Amygdala (tissue), 56 donors: ENCODE results near the gene SLC6A3.

Experiments used
- DNase-seq, 56 donors: peaks; one replicate each; lab custom pipeline; 2025; lab: John Stamatoyannopoulos, UW

The SLC6A3 gene

DNA sequence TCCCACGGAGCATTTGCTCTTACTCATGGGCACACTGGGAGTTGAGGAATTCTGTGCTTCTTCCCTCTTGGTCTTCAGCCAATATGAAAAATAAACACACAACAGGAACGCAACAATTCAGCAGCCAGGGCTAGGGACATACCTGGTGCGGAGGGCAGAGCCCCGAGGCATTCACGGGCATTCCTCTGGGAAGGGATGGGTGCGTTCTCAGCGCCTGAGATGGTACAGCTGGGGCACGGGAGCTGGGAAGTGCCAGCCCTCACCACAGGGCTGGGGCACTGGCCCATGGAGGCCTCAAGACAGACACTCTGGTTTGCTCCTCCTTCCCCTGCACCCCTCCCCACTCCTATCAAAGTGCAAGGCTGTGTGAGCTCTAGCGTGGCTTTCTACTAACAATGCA lies 2.1 kb downstream of the SLC6A3 start:
- no peak for DNase-seq

DNA sequence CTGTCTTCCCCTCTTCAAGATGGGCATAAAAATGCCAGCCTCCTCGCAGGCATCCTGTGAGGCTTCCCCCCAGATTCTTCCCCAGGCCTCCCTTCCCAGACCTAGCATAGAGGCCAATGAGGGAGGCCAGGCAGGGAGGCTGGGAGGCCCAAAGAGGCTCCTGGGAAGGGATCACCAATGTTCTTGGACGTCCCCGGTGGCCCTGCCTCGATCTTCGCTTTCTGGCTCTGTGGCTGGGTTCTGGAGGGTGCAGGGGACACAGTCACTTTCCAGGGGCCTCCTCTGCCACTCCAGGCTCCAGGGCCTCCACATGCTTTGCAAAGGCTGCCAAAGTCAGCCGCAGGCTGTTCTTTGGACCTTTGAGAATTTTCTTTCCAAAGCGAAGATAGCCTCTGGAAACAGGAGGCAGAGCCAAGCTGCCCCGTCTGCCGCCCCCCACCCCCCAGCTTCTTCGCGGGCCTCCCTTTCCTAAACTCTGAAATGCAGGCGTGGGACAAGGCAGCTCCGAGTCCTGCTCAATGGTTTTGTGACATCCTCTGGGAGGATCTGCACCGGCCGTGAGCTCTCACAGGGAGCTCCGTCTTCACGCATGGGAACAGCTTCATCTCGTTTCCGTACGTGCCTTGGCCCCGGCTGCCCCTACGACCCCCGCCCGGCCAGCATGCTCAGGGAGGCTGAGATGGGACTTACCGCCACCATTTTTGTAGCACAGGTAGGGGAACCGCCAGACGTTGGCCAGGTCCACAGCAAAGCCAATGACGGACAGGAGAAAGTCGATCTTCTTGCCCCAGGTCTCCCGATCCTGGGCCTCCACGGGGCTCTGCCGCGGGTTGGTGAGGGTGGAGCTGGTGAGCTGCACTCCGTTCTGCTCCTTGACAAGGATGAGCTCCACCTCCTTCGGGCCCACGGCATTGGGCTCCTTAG lies 2.8 kb downstream of the SLC6A3 start:
- DNase-seq, result no peak

DNA sequence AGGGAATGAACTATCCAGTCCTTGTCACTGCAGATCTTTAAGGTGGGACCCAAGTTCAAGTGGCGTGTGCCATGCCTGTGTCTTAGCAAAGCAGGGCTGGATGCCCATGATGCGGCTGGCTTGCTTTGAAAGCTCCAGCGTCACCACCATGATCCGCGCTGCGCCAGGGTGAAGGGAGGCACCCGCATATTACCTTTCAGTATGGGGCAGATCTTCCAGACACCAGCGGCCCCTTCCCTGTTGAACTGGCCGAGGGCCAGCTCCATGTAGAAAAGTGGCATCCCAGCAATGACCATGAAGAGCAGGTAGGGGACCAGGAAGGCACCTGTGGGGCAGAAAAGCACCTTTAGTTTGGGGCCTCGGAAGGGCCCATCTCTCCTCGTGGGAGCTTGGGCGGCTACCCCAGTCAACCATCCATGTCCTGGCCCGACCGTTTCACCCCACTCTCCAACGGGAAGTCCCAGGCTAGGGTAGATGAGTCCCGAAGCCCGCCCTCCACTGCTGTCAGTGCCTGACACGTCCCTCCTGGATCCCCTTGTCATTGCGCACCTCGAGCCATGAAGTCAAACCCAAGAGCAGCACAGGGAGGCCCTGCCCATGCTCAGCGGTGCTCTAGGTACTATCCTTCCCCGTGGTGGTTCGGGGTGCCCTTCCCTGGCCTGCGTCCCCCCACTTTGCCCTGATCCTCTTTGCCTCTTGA lies 3.9 kb downstream of the SLC6A3 start:
- DNase-seq, result no peak

DNA sequence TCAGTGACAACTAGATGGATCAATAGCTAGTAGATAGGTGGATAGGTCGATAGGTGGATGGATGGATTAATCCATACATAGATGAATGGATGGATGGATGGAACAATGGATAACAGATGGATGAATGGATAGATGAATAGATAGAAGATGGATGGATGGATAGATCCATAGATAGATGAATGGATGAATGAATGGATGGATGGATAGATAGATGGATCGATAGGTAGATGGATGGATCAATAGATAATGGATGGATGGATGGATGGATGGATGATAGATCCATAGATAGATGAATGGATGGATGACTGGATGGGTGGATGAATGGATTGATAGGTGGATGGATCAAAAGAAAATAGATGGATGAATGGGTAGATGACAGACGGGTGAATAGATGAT lies 5.1 kb downstream of the SLC6A3 start:
- no peak for DNase-seq

DNA sequence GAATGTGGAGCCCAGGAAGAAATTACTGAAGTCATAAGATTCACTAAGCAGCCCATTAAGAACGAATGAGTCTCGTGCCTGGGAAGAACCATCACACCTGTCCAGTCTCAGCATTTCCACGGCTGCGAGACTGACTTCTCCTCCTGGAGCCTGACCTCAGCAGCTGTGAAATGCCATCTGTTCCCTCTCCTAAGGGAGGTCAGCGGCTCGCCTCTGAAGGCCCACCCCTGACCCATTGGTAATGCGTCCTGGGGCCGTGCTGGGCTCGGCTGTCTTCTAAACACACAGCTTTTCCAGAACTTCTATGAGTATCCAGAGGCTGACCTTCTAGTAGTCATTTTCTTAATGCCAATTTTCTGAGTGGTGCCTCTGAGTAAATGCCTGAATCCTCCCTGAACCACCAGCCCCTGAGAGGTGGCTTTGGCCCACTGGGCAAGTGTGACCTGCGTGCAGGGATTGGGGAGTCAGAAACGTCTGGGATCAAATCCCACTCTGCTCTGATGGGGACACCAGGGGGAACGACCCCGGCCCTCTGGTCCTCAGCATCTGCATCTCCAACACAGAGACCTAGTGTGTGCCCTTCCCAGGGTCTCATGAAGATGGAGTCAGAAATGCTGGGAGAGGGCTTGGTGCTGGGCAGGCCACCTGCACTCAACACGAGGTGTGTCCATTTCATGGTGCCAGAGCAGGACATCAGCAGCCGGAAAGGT lies 5.7 kb downstream of the SLC6A3 start:
- DNase-seq, result no peak

DNA sequence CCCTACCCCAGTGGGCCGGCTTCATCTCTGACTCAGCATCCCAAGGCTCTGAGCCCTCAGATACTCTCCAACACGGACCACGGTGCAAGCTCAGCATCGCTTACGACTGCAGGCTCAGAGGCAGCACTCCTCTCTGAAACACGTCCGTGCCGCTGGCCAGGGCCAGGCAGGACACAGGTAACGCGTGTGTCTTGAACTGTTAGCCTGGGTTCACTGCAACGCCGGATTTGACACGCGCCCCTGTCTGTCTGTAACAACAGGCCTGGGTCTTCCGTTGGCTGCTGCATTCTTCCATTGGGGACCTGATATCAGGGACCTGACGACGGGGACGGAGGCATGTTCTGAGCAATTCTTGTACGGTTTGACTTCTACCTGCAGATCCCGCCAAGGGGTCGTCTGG lies 6.4 kb downstream of the SLC6A3 start:
- no peak for DNase-seq

DNA sequence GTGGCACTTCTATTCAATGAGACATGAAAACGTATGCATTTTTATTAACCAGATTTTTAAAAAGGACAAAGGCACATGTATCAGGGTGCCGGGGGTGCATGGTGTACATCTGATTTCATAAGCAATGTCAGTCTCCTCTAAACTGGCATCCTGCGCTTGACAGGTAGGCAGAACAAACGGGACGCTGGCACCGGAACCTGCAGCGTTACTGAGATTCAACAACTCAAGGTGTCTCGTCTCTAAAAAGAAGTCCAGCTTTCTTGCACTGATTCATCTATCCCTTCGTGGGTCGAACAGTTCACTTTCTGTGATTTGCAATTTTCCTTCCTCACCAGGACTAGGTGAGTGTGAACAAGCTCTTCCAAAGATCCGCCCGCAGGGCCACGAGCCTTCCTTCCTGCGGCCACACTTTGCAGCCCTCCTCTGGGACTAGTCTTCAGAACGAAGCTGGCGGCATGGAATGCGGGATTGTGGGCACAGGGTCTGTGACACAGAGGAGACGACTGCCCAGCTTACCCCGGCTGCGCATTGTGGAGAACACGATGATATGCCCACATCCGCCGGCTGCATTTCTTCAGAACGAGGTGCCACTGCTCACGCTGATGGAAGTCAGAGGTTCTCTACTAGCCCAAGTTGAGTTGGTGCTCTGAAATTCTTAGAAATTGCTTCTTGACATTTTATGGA lies 7.2 kb downstream of the SLC6A3 start:
- no peak for DNase-seq

DNA sequence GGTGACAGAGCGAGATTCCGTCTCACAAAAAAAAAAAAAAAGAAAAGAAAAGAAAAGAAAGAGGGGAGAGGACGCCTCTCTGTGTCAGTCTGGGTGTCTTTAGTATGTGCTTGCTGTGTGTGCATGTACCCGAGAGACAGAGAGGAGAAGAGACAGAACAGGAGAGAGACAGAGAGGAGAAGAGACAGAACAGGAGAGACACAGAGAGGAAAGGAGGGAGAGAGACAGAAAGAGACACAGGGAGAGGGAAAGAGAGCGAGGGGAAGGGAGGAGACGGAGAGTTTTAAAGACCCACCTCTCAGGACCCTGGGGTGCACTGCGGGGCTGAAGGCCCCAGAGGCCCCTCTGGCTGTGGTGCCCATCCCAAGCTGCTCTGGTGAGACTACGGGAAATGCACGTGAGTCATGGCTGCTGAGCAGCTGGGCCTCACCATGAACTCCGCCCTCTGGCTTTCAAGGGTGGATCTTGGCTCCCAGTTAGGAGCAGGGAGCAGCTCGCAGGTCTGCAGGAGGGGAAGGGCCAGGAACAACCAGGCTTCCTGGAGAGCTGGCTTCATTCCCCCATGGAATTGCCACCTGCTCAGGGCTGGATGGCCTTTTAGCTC lies 7.9 kb downstream of the SLC6A3 start:
- DNase-seq, result no peak

DNA sequence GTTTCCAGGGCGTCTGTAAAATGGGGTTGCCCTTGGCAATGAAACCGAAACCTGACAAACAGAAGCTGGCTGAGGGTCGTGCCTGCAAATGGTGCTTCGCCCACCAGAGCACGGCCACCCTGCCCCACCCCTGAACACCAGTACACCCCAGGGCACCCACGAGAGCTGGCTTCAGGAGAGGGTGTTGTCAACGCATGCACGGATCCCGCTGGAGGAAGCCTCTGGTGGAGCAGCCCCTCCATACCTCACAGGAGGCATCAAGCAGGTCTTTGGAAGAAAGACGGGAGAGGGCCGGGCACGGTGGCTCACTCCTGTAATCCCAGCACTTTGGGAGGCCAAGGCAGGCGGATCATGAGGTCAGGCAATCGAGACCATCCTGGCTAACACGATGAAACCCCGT lies 8.6 kb downstream of the SLC6A3 start:
- no peak for DNase-seq

DNA sequence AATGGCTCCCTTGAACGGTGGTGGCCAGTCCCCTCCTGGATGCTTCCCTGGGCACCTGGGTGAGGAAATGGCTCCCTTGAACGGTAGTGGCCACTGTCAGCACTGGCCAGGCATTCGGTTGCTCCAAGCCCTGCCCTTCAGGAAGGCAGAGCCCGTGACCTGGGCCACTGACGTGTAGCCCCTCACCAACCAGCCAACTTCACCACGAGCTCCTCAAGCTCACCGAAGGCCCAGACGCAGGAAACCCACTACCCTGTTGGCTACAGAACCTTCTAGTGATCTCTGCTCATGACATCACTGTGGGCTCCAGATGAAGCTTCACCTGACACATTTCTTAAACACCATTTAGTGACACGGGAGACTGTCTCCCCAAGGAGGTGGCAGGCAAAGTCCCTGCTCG lies 9.2 kb downstream of the SLC6A3 start:
- no peak for DNase-seq

DNA sequence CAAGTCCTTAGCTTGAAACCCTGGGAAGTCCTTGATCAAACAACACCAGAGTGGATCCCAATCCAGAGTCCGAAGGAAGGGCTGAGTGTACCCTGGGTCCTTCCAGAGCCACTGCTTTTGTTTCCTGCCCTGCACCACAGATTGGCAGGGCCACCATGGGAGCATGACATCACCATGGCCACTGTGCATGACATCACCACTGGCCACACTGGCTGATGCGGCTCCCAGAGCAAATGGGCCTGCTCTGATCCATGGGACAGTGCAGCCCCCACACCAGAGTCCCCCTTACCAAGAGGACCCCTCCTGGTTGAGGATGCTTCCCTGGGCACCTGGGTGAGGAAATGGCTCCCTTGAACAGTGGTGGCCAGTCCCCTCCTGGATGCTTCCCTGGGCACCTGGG lies 9.9 kb downstream of the SLC6A3 start:
- DNase-seq, result no peak

DNA sequence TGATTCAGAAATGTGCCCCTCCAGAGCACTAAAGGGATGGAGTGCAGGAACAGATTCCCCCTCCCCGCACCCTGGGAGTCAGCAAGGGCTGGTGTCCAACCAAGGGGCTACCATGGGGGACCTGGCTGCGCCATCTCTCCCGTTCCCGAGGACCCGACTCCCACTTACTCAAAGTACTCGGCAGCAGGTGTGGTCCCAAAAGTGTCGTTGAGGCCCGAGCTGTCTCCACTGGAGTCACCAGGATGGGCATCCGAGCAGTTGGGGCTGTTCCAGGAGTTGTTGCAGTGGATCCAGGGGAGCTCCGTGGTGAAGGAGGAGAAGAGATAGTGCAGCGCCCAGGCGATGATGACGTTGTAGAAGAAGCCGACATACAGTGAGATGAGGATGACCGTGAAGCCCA lies 12.9 kb downstream of the SLC6A3 start:
- DNase-seq, result no peak

DNA sequence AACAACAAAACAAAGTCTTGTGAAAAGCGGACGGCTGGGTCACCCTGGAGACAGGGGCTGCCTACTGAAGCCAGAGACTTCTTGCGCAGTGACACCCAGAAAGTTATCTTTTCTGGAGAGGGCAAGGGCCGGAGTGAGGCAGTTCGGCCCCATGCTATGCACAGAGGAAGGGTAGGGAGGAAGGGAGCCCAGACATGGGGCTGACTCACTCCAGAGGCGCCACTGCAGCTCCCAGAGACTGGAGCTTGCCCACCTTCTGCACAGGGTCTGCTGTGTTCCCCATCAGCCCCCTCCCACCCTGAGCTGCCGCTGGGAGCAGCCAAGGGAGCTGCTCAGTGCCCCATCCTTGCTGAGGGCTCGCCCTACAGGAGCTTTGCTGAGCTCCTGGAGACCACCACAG lies 13.3 kb downstream of the SLC6A3 start:
- no peak for DNase-seq

DNA sequence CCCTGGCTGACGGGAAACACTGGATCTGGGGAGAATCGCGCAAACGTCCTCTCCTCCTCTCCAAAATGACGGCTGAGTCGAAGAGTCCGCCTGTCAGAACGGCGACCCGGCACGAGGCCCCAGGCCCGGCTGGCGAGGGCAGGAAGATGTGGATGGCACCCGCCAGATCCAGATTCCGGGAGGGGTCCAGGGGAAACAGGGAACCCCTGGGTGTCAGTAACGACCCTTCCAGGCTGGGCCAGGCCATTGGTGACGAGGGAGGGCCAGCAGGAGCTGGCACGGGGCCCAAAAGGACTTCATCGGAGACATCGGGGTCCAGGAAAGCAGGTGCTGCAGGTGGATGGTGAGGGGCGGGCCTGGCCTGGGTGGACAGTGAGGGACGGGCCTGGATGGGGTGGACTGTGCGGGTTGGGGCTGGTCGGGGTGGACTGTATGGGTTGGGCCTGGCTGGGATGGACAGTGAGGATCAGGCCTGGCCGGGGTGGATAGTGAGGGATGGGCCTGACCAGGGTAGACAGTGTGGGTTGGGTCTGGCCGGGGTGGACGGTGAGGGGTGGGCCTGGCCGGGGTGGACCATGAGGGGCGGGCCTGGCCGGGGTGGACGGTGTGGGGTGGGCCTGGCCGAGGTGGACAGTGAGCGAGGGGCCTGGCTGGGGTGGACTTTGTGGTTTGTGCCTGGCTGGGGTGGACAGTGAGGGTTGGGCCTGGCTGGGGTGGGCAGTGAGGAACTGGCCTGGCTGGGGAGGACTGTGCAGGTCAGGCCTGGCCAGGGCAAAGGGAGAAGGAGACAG lies 14.0 kb downstream of the SLC6A3 start:
- DNase-seq, result no peak

DNA sequence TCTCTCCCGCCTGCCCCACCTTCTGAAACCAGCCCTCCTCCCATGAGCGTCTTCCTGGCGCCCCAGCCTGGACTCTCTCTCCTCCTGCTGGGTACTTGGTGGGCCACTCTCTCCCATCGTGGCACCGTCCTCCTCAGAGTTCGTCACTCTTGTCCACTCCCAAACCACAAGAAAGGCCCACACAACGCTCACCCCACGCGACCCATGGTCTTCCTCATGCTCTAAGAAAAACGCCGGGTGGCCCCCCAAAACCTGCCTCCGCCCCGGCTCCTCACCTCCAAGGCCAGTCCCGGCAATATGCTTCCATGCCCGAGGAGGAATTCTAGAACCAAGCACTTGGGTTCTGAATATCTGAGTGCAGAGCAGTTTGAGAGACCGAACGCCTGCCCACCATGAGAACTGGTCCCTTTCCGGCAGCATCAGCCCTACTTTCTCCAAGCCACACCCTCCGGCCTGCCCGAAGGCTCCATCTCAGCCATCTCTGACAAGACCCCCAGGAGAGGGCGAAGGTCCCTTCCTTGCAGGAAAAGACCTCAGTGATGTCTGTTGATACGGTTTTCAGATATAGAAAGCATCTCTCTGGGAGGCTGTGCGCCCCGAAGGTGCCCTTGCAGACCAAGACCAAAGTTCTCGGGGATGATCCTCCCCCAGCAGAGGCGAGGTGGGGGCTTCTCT lies 15.0 kb downstream of the SLC6A3 start:
- DNase-seq, result no peak

DNA sequence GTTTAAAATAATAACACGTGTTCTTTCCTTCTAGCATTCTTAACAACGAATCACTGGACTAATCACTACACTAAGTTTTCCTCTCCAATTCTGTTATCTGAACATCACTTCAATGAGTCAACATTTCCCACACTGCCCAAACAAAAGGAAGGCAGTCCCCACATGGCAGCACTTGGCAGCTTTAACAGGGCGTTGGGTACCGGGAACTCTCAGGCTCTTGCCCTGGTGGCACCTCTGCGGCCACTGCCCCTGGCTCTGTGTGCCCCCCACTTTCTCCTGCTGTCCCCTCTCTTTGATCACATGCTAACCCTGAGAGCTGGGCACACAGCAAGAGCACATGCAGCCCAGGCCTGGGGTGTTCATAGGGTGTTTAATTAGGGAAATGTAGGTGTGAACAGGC lies 15.7 kb downstream of the SLC6A3 start:
- DNase-seq, result no peak

DNA sequence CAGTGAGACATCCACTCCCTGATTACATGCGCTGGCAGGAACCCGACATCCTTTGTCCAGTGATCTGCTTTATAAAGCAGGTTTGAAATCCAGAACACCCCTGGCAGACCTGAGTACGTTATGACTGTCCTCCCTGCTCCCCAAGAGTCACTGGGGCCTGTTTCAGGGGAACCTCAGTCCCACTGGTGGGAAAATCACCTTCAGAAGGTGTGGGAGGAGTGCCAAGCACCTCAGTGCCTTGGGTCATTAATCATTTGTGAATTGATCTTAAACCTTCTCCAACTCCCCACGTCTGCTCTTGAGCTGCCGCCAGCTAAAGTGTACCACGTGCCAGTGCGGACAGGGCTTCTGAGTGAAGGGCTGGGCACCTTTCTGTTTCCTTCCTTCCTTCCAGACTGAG lies 16.2 kb downstream of the SLC6A3 start:
- no peak for DNase-seq

DNA sequence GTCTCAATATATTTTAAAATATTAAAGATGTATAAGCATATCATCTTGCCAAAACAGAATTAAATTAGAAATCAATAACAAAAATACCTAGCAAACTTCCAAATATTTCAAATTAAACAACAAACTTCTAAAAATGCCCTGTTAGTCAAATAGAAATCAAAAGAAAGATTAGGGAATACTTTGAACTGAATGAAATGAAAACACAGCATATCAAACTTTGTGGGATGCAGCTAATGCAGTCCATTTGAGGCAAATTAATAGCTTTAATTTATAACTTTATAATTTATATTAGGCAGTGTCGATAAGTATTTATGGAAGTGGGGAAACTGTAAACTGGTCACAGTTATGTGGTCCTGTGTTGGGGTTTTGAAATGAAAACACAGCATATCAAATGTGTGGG lies 17.1 kb downstream of the SLC6A3 start:
- DNase-seq, result no peak

DNA sequence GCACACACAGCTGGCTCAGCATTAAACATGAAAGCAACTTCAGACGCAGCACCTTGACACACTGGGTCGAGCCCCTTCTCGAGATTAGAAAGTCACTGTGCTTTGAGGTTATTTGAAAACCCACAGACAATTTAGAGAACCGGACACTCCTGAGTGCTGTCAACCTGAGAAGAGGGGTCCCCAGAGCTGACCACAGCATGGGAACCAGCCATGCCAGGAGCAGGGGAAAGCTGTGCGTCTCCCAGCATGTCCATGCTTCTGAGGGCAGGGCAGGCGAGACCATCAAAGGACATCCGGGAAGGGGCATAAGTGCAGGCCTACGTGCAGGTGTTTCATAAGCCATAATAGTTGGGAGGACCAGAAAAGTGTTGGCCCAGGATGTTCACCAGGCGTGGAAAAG lies 20.5 kb downstream of the SLC6A3 start:
- DNase-seq, result no peak
